Activated CD4-positive, alpha-beta T cell treated with anti-CD3 and anti-CD28 coated beads, Interleukin-2, Interleukin-4, amounts not matched to agents 100 ng/mL and 50 ng/mL, durations not matched to agents 16 hours and 8 hours (primary cell): ENCODE measurements around the gene DLG2.
"Not testable (repeated sequence)": the region's sequence is repeated elsewhere in the genome, so short reads cannot be mapped to it uniquely, and the experiment has no call there.

ENCODE experiments used
- DNase-seq: peaks from one replicate; pipeline ENCODE4 v3.0.0-alpha.2; 2020; ENCODE audit warnings: low spot score

The DLG2 gene

DNA sequence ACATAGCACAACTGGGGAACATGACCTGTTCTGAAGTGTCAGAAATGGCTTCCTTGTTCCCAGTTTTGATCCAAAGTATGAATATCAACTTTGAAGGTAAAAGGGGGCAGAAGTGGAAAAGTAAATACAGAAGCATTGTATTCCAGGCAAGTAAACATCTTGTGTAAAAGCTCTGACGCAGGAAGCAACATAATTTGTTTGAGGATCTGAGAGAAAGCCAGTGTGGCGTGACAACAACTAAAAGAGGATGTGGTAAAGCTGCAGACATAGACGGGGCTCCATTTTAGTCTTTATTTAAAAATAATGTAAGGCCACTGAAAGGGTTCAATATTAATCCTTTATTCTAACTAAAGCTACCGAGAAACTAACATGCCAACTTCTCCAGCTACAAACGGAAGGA is 310.2 kb downstream of the DLG2 start:
- DNase-seq = no peak

DNA sequence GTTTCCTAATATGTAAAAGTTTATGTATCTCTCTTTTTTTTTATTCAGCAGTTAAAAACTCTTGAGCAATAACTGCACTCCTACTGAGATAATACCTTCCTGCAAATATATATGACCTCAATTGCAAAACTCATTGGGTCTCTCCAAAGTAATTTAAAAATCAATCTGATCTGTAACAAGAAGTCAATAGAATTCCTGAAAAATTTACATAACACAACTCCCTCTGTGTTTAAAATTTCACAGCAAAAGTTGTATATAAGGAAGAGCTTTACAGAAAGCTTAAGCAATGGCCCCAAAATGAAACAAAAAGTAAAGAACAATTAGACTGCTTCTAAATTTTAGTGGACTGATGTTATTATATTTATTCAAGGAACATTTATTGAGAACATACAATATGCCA is 313.4 kb downstream of the DLG2 start:
- no peak for DNase-seq

- no peak for DNase-seq
These were observed 316.7 kb downstream of the DLG2 start for GRCh38 chr11:85310479-85310878.

DNA sequence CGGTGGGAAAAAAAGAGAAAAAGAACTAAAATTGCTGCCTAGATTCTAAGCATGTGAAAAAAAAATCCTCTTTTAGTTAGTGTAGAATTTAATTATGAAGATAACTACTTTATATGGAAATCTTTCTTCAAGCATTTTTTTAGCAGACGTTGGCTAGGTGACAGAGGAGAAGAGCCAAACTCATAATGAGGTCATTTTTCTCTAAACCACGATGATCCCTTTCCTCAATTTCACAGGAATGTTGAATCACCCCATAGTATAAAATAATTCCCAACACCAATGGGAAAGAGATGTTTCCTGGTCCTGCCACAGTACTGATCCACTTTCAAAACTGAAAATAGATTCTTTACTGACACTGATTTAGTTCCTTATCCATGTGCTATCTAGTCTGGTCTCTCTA is 319.8 kb downstream of the DLG2 start:
- no peak for DNase-seq

GRCh38 chr11:85301895-85302678 is 325.1 kb downstream of the DLG2 start:
- no peak for DNase-seq

- no peak for DNase-seq
These were observed 327.7 kb downstream of the DLG2 start for GRCh38 chr11:85299258-85299942.

- DNase-seq = no peak
These were observed 331.4 kb downstream of the DLG2 start for GRCh38 chr11:85295694-85296271.

- no peak for DNase-seq
These were observed 345.6 kb downstream of the DLG2 start for GRCh38 chr11:85281550-85281949.

- DNase-seq = no peak
These were observed 347.9 kb downstream of the DLG2 start for GRCh38 chr11:85279267-85279666.

- no peak for DNase-seq
These were observed 349.5 kb downstream of the DLG2 start for GRCh38 chr11:85277693-85278092.

GRCh38 chr11:85276332-85276731 is 350.8 kb downstream of the DLG2 start:
- no peak for DNase-seq

DNA sequence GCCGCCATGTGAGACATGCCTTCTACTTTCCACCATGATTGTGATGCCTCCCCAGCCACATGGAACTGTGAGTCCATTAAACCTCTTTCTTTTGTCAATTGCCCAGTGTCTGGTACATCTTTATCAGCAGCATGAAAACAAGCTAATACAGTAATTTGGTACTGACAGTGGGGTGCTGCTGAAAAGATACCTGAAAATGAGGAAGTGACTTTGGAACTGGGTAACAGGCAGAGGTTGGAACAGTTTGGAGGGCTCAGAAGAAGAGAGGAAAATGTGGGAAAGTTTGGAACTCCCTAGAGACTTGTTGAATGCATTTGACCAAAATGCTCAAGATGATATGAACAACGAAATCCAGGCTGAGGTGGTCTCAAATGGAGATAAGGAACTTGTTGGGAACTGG is 356.8 kb downstream of the DLG2 start:
- not testable (repeated sequence) for DNase-seq

DNA sequence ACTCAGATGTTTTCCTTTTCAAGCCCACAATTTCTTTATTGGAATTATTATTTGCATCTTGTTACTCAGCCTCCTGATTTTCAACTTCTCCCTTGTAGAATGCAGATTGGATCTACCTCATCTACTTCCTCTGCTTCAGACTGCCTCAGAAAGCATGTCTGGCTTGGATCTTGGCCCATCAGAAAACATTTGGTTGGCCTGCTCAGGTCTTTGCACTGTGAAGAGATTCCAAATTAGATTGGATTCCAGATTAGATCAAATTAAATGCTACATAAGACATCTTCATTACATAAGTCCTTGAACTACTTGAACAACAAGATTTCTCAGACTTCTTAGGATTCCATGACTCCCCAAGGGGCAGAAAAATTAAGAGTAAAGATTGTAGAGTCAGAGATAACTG is 358.0 kb downstream of the DLG2 start:
- no peak for DNase-seq

DNA sequence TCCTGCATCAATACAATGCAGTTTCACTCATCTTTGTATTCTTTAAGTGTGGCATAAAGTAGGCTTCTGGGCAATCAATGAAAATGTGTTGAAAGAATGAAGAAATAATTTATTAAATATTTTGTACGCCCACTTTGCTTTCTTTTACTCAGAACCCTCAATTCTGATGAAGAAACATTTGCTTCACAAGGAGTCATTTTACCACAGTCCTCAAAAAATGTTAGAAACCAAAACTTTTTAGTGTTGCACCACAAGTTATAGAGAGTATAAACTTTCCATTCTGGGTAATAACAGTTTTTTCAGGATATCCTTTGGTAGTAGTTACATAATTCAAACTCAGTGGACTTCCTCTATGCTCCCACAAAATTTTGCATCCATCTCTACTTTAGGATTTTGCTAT is 360.5 kb downstream of the DLG2 start:
- no peak for DNase-seq

DNA sequence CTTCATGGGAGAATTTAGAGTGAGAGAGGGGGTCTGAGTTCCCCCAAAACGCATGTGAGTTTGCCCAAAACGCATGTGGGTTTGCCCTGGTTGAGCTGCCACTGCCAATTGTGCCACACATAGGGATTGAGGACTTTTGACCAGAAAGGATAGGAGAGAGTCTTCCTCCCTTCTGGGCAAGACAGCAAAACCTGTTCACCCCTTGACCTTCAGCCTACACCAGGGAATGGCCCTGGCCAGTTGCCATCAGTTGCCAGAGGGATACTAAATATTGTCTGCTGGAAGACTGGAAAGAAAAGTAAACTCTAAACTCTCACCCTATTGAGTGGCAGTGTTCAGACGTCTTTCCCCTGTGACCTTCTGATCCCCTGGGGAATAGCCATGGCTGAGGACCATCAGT is 363.8 kb downstream of the DLG2 start:
- no peak for DNase-seq

- DNase-seq = no peak
These were observed 369.3 kb downstream of the DLG2 start for GRCh38 chr11:85257837-85258236.

DNA sequence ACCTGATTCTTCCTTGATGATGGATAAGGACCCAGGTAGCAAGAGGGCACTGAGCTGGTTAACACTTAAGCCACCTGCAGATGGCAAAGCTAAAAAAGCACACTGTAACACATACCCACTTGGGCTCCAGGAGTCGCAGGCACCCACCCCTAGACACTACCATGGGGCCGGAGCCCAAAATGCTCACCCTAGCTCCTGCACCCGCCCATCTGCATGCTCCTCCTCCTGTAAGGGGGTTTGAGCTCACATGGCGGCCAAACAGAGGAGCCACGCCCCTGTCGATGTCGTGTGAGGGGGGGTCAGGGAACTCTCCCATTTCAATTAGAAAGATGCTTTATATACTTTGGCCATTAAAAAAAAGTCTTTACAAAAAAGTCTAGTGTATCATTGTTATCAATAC is 370.7 kb downstream of the DLG2 start:
- no peak for DNase-seq

GRCh38 chr11:85249482-85249881 is 377.7 kb downstream of the DLG2 start:
- DNase-seq = no peak

DNA sequence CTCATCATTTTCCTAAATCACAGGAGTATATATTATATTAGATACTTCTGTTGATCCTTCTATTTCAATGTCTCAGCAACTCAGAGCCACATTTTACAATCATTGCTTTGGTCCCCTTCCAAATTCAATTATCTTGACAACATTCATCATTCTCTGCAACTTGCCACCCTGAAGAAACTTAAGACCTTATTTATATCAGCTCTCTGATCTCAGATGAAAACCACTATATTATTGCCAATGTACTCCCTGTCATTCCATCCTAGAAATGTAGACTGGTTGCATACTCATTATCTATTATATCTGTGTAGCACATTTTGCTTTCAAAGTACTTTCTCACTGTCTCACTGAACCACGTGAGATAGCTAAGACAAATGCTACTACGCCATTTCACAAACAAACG is 379.3 kb downstream of the DLG2 start:
- no peak for DNase-seq

DNA sequence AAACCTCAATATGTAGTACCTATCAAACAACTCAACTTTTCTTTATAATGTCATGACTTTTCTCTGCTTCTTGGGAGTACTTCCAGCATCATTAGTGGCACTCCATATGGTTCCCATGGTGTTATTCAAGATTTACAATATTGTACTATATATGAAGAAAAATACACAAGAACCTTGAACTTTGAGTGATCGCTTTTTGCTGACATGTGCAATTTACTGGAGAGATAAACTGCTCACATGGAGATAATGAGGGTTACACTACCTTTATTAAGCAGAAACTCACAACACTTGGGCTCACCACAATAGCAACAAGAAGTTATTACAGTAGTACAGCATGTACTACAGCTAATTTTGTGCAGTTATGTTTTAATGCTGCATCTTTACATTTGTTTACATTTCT is 388.2 kb downstream of the DLG2 start:
- DNase-seq = no peak

- DNase-seq = not testable (repeated sequence)
These were observed 389.1 kb downstream of the DLG2 start for GRCh38 chr11:85238038-85238437.

GRCh38 chr11:85236211-85236610 is 390.9 kb downstream of the DLG2 start:
- DNase-seq = no peak

- no peak for DNase-seq
These were observed 394.6 kb downstream of the DLG2 start for GRCh38 chr11:85232559-85232958.
